IMR-90 (cell line): ENCODE data around the gene SLC18A2. TPM values are rescaled to one million over a fixed set of nuclear protein-coding genes. Genes with fewer than 3 reads are reported as not detected.

Source experiments
- ATAC-seq: fragments of 200-7000 bp; cut with Tn5 transposase; 2 replicates; pipeline ENCODE4 v1.9.1; 2020; ENCODE audit warnings: low read depth, mild to moderate bottlenecking, moderate library complexity
- BruUV-seq: library from RNA; stranded (reverse); fragments of 400-500 nt; replicated peaks from 2 replicates; lab custom pipeline; 2021; lab: Mats Ljungman, UMichigan
- CTCF ChIA-PET: fragments of 300-600 bp; formaldehyde crosslinking; extraction: SDS; loops from one replicate; lab custom pipeline; 2021; ENCODE audit warnings: antibody characterized with exemption; lab: Yijun Ruan, JAX
- POLR2A ChIA-PET: fragments of 300-600 bp; sonication (Branson Sonifier 250); formaldehyde crosslinking; loops from one replicate; lab custom pipeline; 2022; ENCODE audit warnings: antibody characterized with exemption; ENCODE audit not compliant: unreplicated experiment; lab: Charles Lee
- DNase-seq: peaks from one replicate; pipeline ENCODE4 v3.0.0; 2013
- H2AFZ ChIP-seq: replicated peaks from 2 replicates; pipeline ENCODE3; 2013; ENCODE audit warnings: low read length, mild to moderate bottlenecking; ENCODE audit not compliant: poor library complexity
- H2AK5ac ChIP-seq: 2 replicates; pipeline ENCODE4 v1.6.1; 2013; ENCODE audit warnings: low read depth, low read length, inconsistent platforms
- H2AK9ac ChIP-seq: replicated peaks from 2 replicates; pipeline ENCODE3; 2013; ENCODE audit warnings: mild to moderate bottlenecking, low read depth, low read length, moderate library complexity; ENCODE audit not compliant: poor library complexity
- H2BK120ac ChIP-seq: 2 replicates; pipeline ENCODE4 v1.6.1; 2013; ENCODE audit warnings: low read depth, low read length, inconsistent platforms
- H2BK15ac ChIP-seq: 3 replicates; pipeline ENCODE4 v1.6.1; 2013; ENCODE audit warnings: low read depth, low read length, inconsistent platforms
- H2BK20ac ChIP-seq: 2 replicates; pipeline ENCODE4 v1.6.1; 2013; ENCODE audit warnings: low read depth, mild to moderate bottlenecking, inconsistent platforms, low read length, moderate library complexity
- H2BK5ac ChIP-seq: 2 replicates; pipeline ENCODE4 v1.6.1; 2013; ENCODE audit warnings: mild to moderate bottlenecking, low read depth, low read length, inconsistent platforms; ENCODE audit not compliant: poor library complexity, severe bottlenecking
- H3K14ac ChIP-seq: replicated peaks from 2 replicates; pipeline ENCODE4 v1.6.1; 2013; ENCODE audit warnings: low read depth, low read length, inconsistent platforms
- H3K18ac ChIP-seq: 2 replicates; pipeline ENCODE4 v1.6.1; 2013; ENCODE audit warnings: low read depth, low read length, control low read depth
- H3K23ac ChIP-seq: 2 replicates; pipeline ENCODE4 v1.6.1; 2013; ENCODE audit warnings: low read depth, low read length, inconsistent platforms
- H3K27ac ChIP-seq: 2 replicates; pipeline ENCODE4 v1.5.1; 2013; ENCODE audit warnings: mild to moderate bottlenecking, control low read depth, low read length; ENCODE audit not compliant: insufficient read depth
- H3K27me3 ChIP-seq: 2 replicates; pipeline ENCODE4 v1.6.1; 2013; ENCODE audit warnings: low read length; ENCODE audit not compliant: control insufficient read depth, insufficient read depth
- H3K36me3 ChIP-seq: 2 replicates; pipeline ENCODE4 v1.6.1; 2013; ENCODE audit warnings: low read length, mixed read lengths; ENCODE audit not compliant: control insufficient read depth, insufficient read depth
- H3K4ac ChIP-seq: 2 replicates; pipeline ENCODE4 v1.6.1; 2013; ENCODE audit warnings: low read depth, low read length, inconsistent platforms
- H3K4me1 ChIP-seq: 2 replicates; pipeline ENCODE4 v1.6.1; 2013; ENCODE audit warnings: low read length, mixed read lengths; ENCODE audit not compliant: control insufficient read depth, insufficient read depth
- H3K4me2 ChIP-seq: 2 replicates; pipeline ENCODE4 v1.6.1; 2013; ENCODE audit warnings: low read depth, mild to moderate bottlenecking, control low read depth, low read length, moderate library complexity
- H3K4me3 ChIP-seq: 2 replicates; pipeline ENCODE4 v1.5.1; 2013; ENCODE audit warnings: low read depth, mild to moderate bottlenecking, control low read depth, low read length, moderate library complexity; ENCODE audit not compliant: insufficient read depth
- H3K56ac ChIP-seq: 2 replicates; pipeline ENCODE4 v1.6.1; 2013; ENCODE audit warnings: low read length, inconsistent platforms; ENCODE audit not compliant: insufficient read depth; ENCODE audit errors: extremely low read depth
- H3K79me1 ChIP-seq, 2 experiments: 2 replicates each; pipeline ENCODE4 v1.6.1; 2013; ENCODE audit warnings: low read length in 2 of 2, inconsistent platforms in 1 of 2, low read depth in 1 of 2
- H3K9ac ChIP-seq: 2 replicates; pipeline ENCODE4 v1.6.1; 2013; ENCODE audit warnings: low read depth, low read length, control low read depth
- H3K9me1 ChIP-seq: 2 replicates; pipeline ENCODE4 v1.6.1; 2013; ENCODE audit warnings: low read length, inconsistent platforms; ENCODE audit not compliant: insufficient read depth
- H3K9me3 ChIP-seq: 2 replicates; pipeline ENCODE4 v1.6.1; 2013; ENCODE audit warnings: low read length; ENCODE audit not compliant: control insufficient read depth, insufficient read depth
- H4K20me1 ChIP-seq: 2 replicates; pipeline ENCODE4 v1.6.1; 2013; ENCODE audit warnings: low read length, inconsistent platforms; ENCODE audit not compliant: insufficient read depth
- H4K5ac ChIP-seq: 2 replicates; pipeline ENCODE4 v1.6.1; 2013; ENCODE audit warnings: mild to moderate bottlenecking, low read depth, low read length, control low read depth
- H4K8ac ChIP-seq, 2 experiments: 2 replicates each; pipeline ENCODE4 v1.6.1; 2013; ENCODE audit warnings: low read depth in 2 of 2, low read length in 2 of 2, control low read depth in 1 of 2, inconsistent platforms in 1 of 2
- H4K91ac ChIP-seq: 2 replicates; pipeline ENCODE4 v1.6.1; 2013; ENCODE audit warnings: low read depth, low read length, inconsistent platforms; ENCODE audit not compliant: insufficient read depth
- BHLHE40 ChIP-seq: fragments of 150-350 bp; IDR thresholded peaks from 2 replicates; pipeline ENCODE4 v1.6.1; 2016; ENCODE audit warnings: mild to moderate bottlenecking, low read depth, low read length
- CEBPB ChIP-seq: IDR thresholded peaks from 2 replicates; pipeline ENCODE4 v1.6.1; 2012; ENCODE audit warnings: low read depth, low read length, improper control_type of control experiment
- CHD1 ChIP-seq: IDR thresholded peaks from 2 replicates; pipeline ENCODE4 v1.6.1; 2012; ENCODE audit warnings: low read depth, low read length, improper control_type of control experiment
- CTCF ChIP-seq: conservative IDR thresholded peaks from 2 replicates; pipeline ENCODE4 v1.5.1; 2012; ENCODE audit warnings: mild to moderate bottlenecking, low read depth, low read length, improper control_type of control experiment
- ELK1 ChIP-seq: fragments of 150-350 bp; IDR thresholded peaks from 2 replicates; pipeline ENCODE4 v1.6.1; 2016; ENCODE audit warnings: low read depth, mild to moderate bottlenecking, low read length, moderate library complexity, borderline replicate concordance
- FOS ChIP-seq: fragments of 150-350 bp; IDR thresholded peaks from 2 replicates; pipeline ENCODE4 v1.6.1; 2016; ENCODE audit warnings: low read depth, low read length
- MAFK ChIP-seq: IDR thresholded peaks from 2 replicates; pipeline ENCODE4 v1.6.1; 2012; ENCODE audit warnings: low read depth, low read length, improper control_type of control experiment
- MAZ ChIP-seq: IDR thresholded peaks from 2 replicates; pipeline ENCODE4 v1.6.1; 2012; ENCODE audit warnings: low read depth, mild to moderate bottlenecking, low read length, improper control_type of control experiment, moderate library complexity, borderline replicate concordance
- MXI1 ChIP-seq: IDR thresholded peaks from 2 replicates; pipeline ENCODE4 v1.6.1; 2012; ENCODE audit warnings: low read depth, mild to moderate bottlenecking, low read length, moderate library complexity, borderline replicate concordance
- NFE2L2 ChIP-seq: fragments of 150-350 bp; IDR thresholded peaks from 2 replicates; pipeline ENCODE4 v1.6.1; 2016; ENCODE audit warnings: low read depth, mild to moderate bottlenecking, low read length
- POLR2A ChIP-seq: IDR thresholded peaks from 2 replicates; pipeline ENCODE4 v1.6.1; 2012; ENCODE audit warnings: mild to moderate bottlenecking, low read depth, low read length
- RAD21 ChIP-seq: IDR thresholded peaks from 2 replicates; pipeline ENCODE4 v1.6.1; 2012; ENCODE audit warnings: low read length, improper control_type of control experiment
- RCOR1 ChIP-seq: IDR thresholded peaks from 2 replicates; pipeline ENCODE4 v1.6.1; 2012; ENCODE audit warnings: mild to moderate bottlenecking, low read length, improper control_type of control experiment; ENCODE audit not compliant: insufficient replicate concordance
- RFX5 ChIP-seq: IDR thresholded peaks from 2 replicates; pipeline ENCODE4 v1.8.0; 2012; ENCODE audit warnings: low read depth, mild to moderate bottlenecking, low read length, moderate library complexity
- SMC3 ChIP-seq: fragments of 150-350 bp; IDR thresholded peaks from 2 replicates; pipeline ENCODE4 v1.6.1; 2016; ENCODE audit warnings: low read depth, mild to moderate bottlenecking, antibody characterized with exemption, low read length, moderate library complexity
- USF2 ChIP-seq: fragments of 150-350 bp; IDR thresholded peaks from 2 replicates; pipeline ENCODE4 v1.6.1; 2017; ENCODE audit warnings: mild to moderate bottlenecking, antibody characterized with exemption, low read length, low read depth
- WGBS, 2 experiments: methylation state at CpG; one replicate each; pipeline versions ENCODE4 v1.1.5 to v1.1.7; 2013; ENCODE audit warnings: missing lambda C conversion rate in 2 of 2; ENCODE audit not compliant: insufficient read length in 1 of 2; ENCODE audit errors: extremely low coverage in 2 of 2; 5-methylcytosine and 5-hydroxymethylcytosine counted together
- dilution Hi-C: fragments of 300-500 bp; cut with HindIII; formaldehyde crosslinking; loops from one replicate; pipeline ENCODE4 v1.14.3; 2018; ENCODE audit warnings: low sequenced_read_pairs; ENCODE audit not compliant: unreplicated experiment
- in situ Hi-C: fragments of 300-500 bp; cut with MboI; formaldehyde crosslinking; loops from 3 replicates; pipeline ENCODE4 v1.14.3; 2019; ENCODE audit warnings: low sequenced_read_pairs, inconsistent platforms, mixed read lengths
- intact Hi-C: fragments of 100-400 bp; cut with micrococcal nuclease; formaldehyde crosslinking; loops from 2 replicates; pipeline ENCODE4 v1.10.0; 2022
- polyA plus RNA-seq, 3 experiments: library from polyadenylated mRNA; depleted of rRNA; stranded (reverse); fragments of >200 nt; gene quantifications; 2 replicates each; pipeline ENCODE4 v1.2.3, GENCODE V29; 2012; ENCODE audit warnings: low replicate concordance in 1 of 3
- total RNA-seq: library from RNA; depleted of rRNA; stranded (reverse); fragments of >200 nt; gene quantifications from 2 replicates; pipeline ENCODE4 v1.2.3, GENCODE V29; 2012

SLC18A2 gene
- total and polyA plus RNA-seq, 2 of the 4 experiments (the other 2 are of a cell fraction), result not detected

- TF ChIP-seq RFX5 (no peak), NFE2L2 (no peak), MAFK (no peak), CTCF (no peak), POLR2A (no peak), RAD21 (no peak), CHD1 (no peak), MAZ (no peak), FOS (no peak), BHLHE40 (no peak), RCOR1 (no peak), CEBPB (no peak), USF2 (no peak), SMC3 (no peak), ELK1 (no peak), MXI1 (no peak)
- H4K5ac ChIP-seq, result no peak overlapping the region
- no peaks in the 10 kb centered on the region for H3K9me3 ChIP-seq
- no peak overlapping the region for H3K56ac ChIP-seq
- ATAC-seq (no peak), DNase-seq (no peak)
- no peak overlapping the region for H3K4me2 ChIP-seq
- no peak overlapping the region for H3K4me3 ChIP-seq
- no peak overlapping the region for H3K14ac ChIP-seq
- H3K4ac ChIP-seq, result no peak overlapping the region
- no peaks in the 10 kb centered on the region for H4K20me1 ChIP-seq
- in situ Hi-C loops, result no loop called here
- BruUV-seq, result no TSS peak
- no peaks in the 10 kb centered on the region for H3K9me1 ChIP-seq
- H2AFZ ChIP-seq, result no peak overlapping the region
- no peak overlapping the region for H3K27ac ChIP-seq
- ChIA-PET POLR2A (no interaction called here), CTCF (no interaction called here)
- H3K9ac ChIP-seq, result no peak overlapping the region
- no peak overlapping the region for H4K8ac ChIP-seq
- H3K36me3 ChIP-seq, result no peaks in the 10 kb centered on the region
- H3K27me3 ChIP-seq, result peaks cover 6% of the 10 kb centered on the region
- no peak overlapping the region for H2AK5ac ChIP-seq
- H3K23ac ChIP-seq, result no peak overlapping the region
- no peaks in the 10 kb centered on the region for H3K4me1 ChIP-seq
- no peak overlapping the region for H2BK15ac ChIP-seq
- no peak overlapping the region for H2AK9ac ChIP-seq
- no peak overlapping the region for H2BK120ac ChIP-seq
- H2BK20ac ChIP-seq, result no peak overlapping the region
- no peak overlapping the region for H3K18ac ChIP-seq
- WGBS, 2 experiments, result no CpG with 5 or more reads among the region's 3 CpGs
- intact Hi-C loops, result no loop called here
- dilution Hi-C loops, result no loop called here
- H3K79me1 ChIP-seq, result no peaks in the 10 kb centered on the region
- no peak overlapping the region for H4K91ac ChIP-seq
- H2BK5ac ChIP-seq, result no peak overlapping the region
Measured at GRCh38 chr10:117257721-117258120, 16.8 kb downstream of the SLC18A2 start.
